HFF-Myc (cell line): ENCODE data around the gene NOS1AP.
"Not testable (repeated sequence)": the region's sequence is repeated elsewhere in the genome, so short reads cannot be mapped to it uniquely, and the experiment has no call there.

Source experiments
- DNase-seq: peaks from one replicate; pipeline ENCODE4 v3.0.0-alpha.2; 2011; ENCODE audit warnings: low read depth; ENCODE audit errors: extremely low read depth
- H3K4me3 ChIP-seq: replicated peaks from 2 replicates; pipeline ENCODE4 v1.5.1; 2011; ENCODE audit warnings: low read depth, mild to moderate bottlenecking, control low read depth, low read length
- TF ChIP-seq, protein P1 (sequence below): IDR thresholded peaks from 2 replicates; pipeline ENCODE4 v1.5.1; 2012; ENCODE audit warnings: mild to moderate bottlenecking, low read depth, low read length, control low read depth; ENCODE audit errors: missing control alignments

Gene NOS1AP

DNA sequence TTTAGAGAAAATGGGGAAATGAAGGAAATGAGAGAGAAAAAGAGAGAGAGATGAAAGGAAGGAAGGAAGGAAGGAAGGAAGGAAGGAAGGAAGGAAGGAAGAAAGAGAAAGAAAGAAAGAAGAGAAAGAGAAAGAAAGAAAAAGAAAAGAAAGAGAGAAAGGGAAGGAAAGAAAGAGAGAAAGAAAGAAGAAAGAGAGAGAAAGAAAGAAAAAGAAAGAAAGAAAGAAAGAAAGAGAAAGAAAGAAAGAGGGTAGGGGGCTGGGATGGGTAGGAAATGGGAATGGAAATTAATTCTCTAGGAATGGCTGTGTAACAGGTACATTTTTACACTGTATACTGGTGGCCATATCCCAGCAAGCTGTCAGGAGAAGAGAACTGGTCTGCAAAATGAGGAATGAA is 346.7 kb downstream of the NOS1AP start:
- no peak for DNase-seq
- no peak overlapping the region for H3K4me3 ChIP-seq
- TF ChIP-seq, protein P1, sequence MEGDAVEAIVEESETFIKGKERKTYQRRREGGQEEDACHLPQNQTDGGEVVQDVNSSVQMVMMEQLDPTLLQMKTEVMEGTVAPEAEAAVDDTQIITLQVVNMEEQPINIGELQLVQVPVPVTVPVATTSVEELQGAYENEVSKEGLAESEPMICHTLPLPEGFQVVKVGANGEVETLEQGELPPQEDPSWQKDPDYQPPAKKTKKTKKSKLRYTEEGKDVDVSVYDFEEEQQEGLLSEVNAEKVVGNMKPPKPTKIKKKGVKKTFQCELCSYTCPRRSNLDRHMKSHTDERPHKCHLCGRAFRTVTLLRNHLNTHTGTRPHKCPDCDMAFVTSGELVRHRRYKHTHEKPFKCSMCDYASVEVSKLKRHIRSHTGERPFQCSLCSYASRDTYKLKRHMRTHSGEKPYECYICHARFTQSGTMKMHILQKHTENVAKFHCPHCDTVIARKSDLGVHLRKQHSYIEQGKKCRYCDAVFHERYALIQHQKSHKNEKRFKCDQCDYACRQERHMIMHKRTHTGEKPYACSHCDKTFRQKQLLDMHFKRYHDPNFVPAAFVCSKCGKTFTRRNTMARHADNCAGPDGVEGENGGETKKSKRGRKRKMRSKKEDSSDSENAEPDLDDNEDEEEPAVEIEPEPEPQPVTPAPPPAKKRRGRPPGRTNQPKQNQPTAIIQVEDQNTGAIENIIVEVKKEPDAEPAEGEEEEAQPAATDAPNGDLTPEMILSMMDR: no peak

DNA sequence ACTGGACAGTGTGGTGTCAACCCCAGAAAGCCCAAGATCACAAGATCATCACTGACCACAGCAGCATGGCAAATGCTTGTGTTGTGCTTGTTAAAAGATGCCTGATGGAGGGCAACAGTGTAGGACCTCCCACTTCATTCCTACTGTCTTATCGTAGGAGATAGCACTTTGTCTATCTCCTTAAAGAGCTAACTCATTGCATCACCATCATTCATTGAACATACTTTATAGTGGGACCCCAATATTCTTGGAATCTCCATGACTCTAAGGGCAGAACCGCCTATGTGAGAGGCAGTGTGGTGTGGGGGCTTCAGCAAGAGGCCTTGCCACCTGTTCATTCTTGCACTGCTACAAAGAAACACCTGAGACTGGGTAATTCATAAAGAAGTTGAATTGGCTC is 347.4 kb downstream of the NOS1AP start:
- TF ChIP-seq, protein P1: no peak
- DNase-seq: no peak
- no peak overlapping the region for H3K4me3 ChIP-seq

DNA sequence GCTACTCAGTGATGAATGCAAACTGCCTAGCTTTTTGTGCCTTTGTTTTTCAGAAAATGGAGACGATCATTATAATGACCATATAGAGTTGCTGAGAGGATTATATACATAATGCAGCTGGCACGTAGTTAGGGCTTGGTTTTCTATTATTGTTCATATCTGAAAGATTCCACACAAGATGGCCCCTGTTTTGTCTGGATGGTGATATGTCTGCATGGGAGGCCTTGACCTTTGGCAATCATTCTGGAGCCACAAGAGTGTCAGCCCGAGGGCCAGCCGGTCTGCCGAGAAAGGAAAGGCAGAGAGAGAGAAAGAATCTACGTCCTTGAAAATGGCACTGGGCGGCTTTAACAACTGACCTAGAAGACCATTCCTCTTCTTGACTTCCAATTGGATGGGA is 348.2 kb downstream of the NOS1AP start:
- no peak for DNase-seq
- H3K4me3 ChIP-seq: no peak overlapping the region
- TF ChIP-seq, protein P1: no peak

DNA sequence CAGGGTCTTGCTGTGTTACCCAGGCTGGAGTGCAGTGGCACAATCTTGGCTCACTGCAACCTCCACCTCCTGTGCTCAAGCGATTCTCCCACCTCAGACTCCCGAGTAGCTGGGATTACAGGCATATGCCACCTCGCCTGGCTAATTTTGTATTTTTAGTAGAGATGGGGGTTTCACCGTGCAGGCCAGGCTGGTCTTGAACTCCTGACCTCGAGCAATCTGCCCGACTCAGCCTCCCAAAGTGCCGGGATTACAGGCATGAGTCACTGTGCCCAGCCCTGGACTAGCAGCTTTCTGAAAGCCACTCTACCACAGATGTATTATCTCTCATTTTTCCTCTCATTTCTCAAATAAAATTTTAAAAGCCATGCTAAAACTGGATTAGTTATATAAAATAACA is 349.1 kb downstream of the NOS1AP start:
- DNase-seq, H3K4me3 ChIP-seq: not testable (repeated sequence)

DNA sequence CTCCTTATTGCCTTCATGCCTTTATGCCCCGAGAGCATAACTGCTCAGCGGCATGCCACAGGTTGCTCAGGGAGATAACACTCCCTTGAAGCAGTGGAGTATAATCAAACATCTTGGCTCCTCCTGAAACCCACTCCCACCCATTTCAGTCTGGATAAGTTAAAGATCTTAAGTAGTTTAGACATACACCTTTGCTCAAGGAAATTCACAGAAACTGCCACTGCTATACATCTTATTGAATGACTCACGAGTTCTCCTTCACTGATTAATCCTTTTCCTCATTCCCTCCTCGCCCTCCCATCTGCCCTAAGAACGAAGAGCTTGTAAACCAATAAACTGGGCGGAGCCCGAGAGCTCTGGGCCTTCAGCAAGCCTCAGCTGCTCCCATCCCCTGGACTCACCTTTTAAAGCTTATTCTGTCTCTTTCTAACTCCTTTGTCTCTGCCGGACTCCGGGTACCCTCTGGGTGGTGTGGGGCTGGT is 350.0 kb downstream of the NOS1AP start:
- H3K4me3 ChIP-seq, DNase-seq: not testable (repeated sequence)
